Measurements from ENCODE around the gene VTN. TPM values are rescaled to one million over a fixed set of nuclear protein-coding genes. Genes with fewer than 3 reads are reported as not detected.
"Not testable (repeated sequence)": the region's sequence is repeated elsewhere in the genome, so short reads cannot be mapped to it uniquely, and the experiment has no call there.

Gene VTN
- total RNA-seq, 1 donor from 2014 or later = 0.20 TPM

DNA sequence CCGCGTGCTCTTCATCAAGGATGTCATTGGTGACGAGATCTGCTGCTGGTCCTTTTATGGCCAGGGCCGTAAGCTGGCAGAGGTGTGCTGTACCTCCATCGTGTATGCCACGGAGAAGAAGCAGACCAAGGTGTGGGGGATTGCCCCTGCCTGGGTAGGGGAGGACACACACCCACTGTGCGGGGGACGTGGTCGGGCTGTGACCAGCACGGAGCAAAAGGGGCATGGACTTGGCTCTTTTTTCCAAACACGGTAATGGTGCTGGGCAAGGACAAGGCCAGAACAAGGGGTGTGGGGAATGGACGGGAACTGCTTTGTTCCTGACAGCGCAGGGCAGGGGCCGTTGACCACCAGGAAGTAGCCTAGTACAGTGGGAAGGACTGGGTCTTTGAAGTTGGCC lies 27.8 kb downstream of the VTN start:
- DNase-seq = no peak

DNA sequence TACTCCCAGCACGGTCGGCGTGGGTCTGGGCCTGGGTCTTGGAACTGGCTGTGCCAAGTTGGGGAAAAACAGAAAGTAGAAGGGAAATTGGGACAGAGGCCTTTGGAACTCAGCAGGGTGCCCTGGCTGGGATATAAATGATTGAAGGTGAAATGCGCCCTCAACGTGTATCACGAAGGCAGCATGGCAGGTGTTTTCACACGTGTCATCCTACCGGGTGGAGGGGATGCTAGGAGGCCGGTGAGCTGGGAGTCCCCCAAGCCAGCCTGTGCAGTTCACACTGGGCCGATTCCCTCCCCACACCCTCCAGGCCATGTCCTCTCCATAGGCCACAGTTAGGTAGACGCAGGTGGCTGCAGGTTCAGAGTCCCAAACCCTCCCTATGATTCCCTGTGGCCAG lies 28.6 kb downstream of the VTN start:
- DNase-seq = no peak

DNA sequence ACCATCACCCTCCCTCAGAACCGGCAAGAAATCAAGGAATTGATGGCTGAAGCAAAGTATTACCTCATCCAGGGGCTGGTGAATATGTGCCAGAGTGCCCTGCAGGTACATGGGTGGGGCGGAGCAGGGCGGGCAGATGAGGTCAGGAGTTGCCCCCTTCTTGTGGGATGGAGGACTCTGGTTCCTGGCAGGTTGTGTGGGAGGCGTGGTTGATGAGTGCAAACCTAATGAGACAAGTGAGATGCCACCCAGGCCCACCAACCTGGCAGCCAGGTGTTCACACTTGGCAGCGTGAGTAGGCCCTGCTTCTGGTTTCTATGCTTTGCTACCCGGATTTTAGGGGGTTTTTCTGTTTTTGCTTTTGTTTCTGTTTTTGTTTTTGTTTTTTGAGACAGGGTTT lies 29.7 kb downstream of the VTN start:
- DNase-seq = no peak

DNA sequence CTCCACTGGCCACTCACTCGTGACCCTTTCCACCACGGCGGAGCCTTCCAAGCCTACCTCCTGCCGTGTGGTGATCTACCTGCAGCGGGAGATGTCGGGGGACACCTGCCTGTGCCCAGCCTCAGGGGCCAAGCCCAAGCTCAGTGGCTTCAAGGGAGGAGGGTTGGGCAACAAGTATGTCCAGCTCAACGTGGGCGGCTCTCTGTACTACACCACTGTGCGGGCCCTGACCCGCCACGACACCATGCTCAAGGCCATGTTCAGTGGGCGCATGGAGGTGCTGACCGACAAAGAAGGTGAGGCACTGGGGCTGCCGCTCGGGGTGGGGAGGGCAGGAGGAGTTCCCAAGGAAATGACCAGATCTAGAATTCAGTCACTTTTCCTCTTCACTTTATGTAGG lies 30.7 kb downstream of the VTN start:
- no peak for DNase-seq

DNA sequence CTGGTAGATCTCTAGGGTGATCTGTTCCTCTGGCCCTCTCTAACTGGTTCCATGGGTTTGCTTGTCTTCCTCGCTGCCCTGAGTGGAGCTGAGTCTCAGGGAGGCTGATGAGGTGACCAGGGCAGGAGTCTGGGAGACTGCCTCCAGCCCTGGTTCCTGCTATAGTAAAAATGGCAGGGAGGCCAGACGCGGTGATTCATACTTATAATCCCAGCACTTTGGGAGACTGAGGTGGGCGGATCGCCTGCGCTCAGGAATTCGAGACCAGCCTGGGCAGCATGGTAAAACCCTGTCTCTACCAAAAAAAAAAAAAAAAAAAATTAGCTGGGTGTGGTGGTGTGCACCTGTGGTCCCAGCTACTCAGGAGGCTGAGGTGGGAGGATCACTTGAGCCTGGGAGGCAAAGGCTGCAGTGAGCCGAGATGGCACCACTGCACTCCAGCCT lies 31.3 kb downstream of the VTN start:
- not testable (repeated sequence) for DNase-seq

DNA sequence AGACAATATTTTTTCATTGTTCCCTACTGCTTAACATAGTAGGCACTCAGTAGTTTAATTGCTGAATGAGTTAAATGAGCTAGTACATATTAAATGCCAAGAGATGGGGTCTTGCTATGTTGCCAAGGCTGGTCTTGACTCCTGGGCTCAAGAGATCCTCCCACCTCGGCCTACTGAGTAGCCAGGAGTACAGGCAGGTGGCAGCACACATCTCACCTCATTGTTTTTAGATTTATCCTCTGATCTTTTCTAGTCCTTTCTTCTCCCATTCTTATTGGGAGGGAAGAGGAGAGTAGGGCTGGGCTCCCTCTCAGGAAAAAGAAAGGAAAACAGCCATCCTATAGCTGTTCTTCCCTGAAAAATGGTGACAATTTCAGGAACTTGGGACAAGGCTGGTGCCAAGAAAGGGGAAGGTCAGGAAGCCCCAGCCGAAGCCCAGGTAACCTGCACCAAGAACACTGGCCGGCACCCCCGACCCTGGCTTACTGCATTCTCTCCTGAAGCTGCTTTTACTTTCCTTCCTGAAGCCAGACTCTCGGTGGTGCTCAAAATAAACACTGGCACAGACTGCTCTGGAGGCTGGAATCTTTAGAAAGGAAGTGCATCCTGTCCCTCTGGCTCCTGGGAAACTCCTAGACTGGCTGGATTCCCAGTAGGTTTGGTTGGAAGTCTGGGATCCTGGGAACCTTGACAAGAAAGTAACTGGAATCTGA lies 31.9 kb downstream of the VTN start:
- no peak for DNase-seq

DNA sequence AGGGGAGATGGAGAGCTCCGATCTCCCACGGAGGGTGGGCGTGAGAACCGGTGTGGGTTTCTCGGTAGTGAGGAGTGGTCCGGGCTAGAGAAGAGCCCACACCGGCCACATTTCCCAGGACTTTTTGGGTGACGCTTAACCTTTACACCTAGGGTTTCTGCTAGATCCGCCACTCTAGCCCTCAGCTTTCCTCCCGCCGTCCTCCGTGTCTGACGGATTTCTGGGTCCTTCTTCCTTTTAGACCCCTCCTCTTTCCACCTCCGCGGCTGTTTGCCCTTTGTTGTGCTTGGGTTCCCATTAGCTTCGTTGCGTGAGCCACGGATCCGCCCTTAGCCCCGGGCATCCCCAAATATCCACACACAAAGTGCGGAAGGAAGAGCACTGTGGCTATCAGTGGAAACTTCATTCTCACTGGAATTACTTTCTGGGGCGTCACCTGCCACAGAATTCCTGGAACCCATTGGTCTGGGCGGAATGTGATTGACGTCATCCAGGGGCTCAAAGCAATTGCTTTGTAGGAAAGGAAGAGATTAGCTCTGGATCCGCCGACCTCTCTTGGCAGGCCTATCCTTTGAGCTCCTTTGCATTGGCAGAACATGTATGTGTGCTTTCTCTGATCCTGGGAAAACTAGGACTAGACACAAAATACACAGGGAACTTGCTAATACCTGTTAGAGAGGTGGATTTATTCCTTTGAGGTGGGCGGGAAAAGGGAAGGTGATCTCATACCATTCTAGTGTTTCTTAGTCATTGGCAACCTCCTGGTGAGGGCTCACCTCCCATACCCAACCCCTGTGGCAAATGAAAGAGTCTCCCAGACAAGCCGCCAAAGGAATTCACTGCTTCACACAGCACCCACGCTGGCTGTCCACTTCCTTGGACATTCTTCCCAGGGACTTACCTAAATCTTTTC lies 33.9 kb downstream of the VTN start:
- DNase-seq = peak; percentile 67

DNA sequence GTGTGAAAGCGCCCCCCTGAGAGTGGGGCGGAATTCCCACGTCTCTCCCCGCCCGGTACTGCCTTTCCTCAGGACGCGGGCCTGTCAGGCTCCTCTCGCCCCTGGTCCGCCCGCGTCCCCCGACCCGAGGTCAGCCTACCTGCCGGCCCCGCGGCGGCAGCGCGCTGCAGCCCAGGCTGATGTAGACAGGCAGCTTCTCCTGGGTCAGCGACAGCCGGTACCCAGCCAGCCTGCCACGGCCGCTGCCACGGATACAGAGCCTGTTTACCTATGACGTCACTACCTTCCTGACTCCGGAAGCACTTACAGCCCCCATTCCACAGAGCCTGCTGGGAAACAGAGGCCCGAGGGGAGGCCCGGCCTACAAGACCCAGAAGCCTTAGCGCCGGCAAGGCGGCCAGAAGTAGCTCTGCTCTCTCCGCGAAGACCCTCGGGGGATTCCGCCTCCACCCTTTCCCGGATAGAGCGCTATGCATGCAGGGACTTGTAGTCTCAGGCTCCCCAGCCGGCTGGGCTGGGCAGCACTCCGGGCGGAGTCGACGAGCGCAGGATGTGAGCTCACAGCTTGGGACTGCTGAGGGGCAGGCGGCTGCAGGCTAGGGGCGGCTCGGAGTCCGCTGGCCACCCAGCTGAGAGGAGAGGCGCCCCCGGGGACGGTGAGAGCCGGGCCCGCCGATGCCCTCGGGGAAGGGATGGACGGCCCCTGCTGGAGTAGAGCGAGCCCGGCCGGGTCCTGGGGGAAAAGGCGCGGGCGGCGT lies 34.7 kb downstream of the VTN start, which contains the start of the genes IFT20 and TNFAIP1:
Gene IFT20 (minus strand): TSS at position 272 of the 758 bp plus-strand sequence. CDS start 3,487 bp downstream, outside the sequence.
Gene TNFAIP1 (plus strand): TSS at position 561 of the 758 bp plus-strand sequence. CDS start 3,761 bp downstream, outside the sequence.
- DNase-seq = peak; percentile 100

DNA sequence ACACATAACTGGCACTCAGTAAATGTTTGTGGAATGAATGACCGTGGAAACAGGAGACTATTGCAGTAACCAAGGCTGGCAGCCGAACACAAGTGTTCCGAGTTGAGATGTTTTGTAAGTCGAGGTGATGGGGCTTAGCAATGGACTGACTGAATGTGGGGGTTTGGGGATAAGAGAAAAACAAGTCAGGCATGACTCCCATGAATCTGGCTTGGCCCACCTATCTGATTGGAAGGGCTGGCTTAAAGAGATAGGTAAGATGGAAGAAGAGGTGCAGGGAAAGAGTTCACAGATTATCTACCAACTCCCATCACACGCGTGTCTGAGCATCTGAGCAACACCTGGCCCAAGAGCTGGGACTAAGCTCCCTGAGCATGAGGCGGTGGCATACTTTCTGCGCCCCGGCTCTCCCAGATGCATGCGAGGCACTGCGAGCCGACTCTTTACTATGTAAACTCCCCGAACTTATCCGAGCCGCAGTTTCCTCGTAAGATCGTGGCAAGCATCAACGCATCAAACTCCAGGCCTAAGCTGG lies 35.4 kb downstream of the VTN start:
- DNase-seq = no peak

DNA sequence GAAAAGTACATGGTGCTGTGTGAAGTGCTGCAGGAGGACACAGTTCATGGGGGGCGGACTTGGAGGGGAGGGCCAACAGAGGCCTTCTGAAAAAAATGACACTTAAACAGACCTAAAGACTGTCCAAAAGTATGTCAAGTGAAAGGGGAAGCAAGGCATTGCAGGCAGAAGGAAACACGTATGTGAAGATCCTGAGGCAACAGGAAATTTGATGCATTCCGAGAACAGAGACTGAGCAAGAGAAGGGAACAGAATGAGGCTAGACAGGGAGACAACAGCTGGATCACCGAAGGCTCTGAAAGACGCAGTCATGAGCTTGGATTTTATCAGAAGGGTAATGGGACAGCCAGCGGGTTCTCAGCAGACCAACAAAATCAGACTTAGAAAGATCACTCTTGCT lies 35.9 kb downstream of the VTN start:
- no peak for DNase-seq

DNA sequence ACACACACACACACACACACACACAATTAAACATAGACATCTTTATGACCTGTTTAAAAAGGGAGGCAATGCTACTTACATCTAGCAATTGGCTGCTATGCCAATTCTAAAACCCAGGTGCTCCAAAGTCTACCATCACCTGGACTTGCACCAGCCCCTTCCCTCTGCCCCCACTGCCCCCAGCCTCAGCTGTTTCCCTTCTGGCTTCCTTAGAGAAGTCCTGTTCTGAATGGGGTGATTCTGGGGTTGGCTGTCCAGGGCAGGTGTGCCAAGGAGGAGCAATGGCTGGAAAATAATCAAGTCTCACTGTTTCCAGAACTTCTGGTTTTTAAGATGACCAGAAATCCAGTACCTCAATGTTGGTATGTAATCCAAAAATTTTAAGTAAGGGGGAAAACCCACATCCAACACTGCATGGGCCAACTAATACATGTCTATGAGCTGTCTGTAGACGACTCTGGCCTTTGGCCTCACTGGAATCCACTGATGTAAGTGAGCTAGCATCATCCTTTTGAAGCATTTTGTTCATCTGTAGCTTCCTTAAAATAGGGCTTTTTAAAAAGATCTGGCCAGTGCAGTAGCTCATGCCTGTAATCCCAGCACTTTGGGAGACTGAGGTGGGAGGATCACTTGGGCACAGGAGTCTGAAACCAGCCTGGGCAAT lies 36.9 kb downstream of the VTN start:
- no peak for DNase-seq

DNA sequence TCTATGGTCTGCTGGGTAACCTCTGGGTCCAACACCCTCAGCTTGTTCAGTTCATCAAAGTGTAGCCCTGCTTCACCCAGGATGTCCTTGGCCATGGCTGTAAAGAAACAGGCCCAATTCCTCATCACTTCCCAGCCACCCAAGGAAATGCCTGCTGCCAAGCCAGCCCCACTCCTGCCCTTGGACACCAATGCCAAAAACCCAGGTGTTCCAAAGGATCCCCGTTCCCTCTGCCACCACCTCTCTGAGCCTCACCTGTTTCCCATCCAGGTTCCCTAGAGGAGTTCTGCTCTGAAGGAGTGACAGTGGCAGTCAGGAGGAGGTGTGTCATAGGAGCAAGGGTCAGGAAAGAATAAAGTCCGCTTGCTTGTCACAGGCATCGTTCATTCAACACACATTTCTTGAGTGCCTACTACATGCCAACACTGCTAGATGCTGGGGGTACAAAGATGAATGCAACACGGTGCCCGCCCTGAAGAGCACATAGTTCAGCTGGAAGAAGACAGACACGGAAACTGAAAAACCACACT lies 38.2 kb downstream of the VTN start:
- DNase-seq = no peak

DNA sequence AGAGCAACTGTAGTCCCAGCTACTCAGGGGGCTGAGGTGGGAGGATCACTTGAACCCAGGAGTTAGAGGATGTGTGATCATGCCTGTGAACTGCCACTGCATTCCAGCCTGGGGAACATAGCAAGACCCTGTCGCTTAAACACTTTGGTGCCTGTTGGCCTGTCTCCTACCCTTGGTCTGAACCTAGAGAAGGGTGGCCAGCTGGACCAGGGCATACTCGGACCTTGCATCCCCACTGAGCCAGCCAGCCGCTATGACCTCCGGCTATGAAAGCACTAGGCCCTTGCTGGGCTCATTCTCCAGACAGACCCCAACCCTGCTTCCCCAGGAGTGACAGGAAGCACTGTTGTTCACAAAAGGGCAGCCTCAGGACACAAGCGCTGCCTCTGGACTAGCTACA lies 39.4 kb downstream of the VTN start:
- DNase-seq = no peak

DNA sequence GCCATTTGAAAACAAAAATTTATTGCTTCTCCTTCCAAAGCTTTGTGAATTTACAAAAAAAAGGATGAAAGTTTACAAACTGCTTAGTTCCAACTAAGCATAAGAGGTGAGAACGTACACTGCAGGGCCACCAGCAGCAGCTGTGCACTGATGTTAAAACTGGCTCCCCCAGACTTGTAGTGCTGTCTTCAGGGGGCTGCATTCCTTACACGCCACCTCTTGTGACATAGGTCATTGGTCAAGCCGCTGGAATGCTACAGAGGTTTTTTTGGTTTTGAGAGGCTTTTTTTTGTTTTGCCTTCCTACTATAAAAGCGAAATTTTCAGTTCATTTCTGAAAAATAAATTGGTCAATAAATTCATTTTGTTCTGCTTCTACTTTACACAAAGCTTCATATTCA lies 41.8 kb downstream of the VTN start:
- no peak for DNase-seq

DNA sequence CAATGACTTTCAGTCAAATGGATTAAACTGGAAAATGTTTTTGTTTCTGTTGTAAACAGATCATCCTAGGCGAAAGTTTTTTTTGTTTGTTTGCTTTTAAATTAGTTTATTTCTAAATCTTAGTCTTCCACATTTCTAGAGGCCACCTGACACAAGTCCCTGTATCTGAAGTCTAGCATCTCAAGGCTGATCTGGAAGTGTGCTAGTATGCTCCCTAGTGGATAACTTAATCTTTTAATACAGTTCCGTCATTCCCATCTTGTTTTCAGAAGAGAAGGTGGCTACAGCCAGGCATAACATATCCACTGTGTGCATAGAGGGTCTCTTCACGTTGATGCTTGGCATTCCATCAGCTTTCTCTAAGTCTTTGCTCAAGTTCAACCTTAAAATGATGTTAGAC lies 42.4 kb downstream of the VTN start:
- no peak for DNase-seq

DNA sequence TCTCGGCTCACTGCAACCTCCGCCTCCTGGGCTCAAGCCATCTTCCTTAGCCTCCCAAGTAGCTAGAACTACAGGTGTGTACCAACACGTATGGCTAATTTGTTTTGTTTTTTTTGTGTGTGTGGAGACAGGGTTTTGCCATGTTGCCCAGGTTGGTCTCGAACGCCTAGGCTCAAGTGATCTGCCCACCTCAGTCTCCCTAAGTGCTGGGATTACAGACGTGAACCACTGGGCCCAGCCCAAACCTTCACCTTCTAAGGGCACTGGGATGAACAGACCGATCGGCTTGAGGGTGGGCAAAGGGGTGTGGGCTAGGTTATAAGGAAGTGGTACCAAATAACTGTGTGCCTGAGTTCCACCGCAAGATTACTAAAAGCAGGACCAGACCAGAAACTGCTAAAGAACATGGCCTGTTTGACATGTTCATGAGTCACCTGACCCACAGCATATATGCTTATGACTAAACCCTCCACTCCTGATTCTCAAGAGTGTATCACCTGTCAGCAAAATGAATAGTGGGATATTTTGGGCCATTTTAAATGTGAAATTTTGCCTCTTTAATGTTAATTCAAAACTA lies 43.0 kb downstream of the VTN start:
- DNase-seq = no peak

DNA sequence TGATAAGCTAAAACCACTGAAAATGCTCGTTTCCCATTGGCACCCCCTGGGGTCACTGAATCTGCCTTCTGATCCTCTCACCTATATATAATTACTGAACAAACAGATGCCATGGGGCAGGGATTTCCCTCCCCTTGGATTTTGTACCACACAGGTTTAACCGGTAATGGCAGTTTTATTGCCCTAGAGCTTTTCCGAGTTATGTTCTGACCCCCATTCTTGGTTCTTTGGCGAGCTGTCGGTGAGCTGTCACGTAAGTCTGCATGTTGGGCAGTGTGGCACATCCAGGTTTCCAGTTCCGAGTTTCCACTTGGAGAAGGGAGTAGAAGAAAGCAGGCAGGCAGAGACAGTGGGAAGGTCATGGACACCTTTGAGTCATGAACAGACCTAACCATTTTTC lies 44.0 kb downstream of the VTN start:
- no peak for DNase-seq

DNA sequence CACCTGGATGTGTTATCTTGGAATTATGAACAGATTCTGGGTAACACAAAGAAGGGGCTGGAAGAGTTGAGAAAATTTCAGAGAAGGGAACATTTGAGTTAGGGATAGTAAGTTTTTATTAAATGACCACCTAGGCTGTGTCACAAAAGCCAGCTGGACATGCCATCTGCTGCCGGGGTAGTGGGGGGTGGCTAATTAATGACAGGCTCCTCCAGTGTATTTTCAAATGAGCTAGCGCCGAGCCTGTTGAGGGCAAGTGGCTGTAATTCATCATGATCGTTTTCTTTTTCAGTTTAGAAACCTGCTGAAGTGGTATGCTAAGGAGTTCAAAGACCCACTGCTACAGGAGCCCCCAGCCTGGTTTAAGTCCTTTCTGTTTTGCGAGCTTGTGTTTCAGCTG lies 44.9 kb downstream of the VTN start:
- DNase-seq = no peak

DNA sequence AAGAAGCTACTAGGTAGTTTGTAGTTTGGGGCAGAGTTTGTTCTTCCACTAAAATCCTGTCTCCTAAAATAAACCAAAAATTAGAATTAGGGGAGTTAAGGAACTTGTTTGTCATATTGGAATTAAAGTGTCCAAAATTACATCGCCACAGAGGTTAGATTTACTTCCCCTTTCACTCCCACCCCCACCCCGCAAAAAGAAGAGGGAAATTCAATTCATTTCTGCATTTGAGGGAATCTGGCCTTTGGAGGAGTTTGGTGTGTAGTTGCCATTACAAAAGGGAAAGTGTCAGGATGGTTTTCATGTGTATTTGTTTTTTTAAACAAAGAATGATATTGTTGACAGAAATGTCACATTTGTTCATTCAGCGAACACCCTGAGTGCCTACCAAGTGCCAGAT lies 45.3 kb downstream of the VTN start:
- DNase-seq = no peak

DNA sequence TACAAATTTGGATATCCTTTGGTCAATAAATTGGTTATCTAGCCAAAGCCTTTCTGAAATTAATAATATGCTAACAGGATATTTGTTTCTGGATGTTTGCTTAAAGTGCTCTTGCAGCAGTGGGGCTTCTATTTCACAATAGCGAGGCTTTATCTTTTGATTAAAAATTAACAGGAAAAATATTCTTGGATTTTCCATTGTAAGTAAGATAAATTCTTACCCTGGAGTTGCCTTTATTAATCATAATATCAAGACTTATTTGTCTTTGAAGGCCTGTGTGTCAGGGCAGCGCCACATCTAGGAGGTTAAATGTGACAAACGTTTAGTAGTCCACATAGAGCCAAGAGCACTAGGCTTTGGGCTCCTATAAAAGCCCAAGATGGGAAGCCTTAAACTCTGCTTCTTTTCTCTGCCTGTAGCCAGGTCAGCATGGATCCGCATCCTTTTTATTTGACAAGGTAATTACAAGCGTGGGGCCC lies 45.8 kb downstream of the VTN start:
- no peak for DNase-seq

Data from skin of body (tissue), 2 donors.